ENCODE measurements around the gene ATP13A3. TPM values are rescaled to one million over a fixed set of nuclear protein-coding genes. Genes with fewer than 3 reads are reported as not detected.

The ATP13A3 gene
- total RNA-seq, 1 experiment from 2014 or later: 181 TPM

DNA sequence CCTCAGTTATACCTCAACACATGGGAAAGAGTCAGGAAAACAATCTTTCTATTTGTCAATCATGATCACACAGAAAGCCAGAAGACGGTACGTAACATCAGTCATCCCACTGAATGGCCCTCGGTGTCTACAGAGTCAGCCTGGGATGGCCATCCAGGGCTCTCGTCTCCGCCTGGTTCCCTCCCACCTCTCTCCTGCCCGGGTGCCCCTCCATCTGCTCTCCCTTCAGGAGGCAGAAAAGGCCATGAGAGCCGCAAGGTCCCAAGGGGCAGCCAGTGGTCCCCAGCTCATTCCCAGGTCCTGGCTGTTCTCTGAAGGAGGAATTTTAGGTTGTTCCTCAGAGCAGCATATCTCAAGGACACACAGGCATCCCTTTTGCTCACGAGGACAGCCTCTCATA is 112.9 kb downstream of the ATP13A3 start:
- intact Hi-C loops (cut with micrococcal nuclease; ENCODE audit: unreplicated experiment): no loop called here
- H3K27me3 ChIP-seq (replicated peaks; ENCODE audit: control insufficient read depth, insufficient read depth, low read length): no peaks in the 10 kb centered on the region
- peaks cover 8% of the 10 kb centered on the region for H3K4me1 Mint-ChIP-seq (ENCODE audit: low read depth, unreplicated experiment)

DNA sequence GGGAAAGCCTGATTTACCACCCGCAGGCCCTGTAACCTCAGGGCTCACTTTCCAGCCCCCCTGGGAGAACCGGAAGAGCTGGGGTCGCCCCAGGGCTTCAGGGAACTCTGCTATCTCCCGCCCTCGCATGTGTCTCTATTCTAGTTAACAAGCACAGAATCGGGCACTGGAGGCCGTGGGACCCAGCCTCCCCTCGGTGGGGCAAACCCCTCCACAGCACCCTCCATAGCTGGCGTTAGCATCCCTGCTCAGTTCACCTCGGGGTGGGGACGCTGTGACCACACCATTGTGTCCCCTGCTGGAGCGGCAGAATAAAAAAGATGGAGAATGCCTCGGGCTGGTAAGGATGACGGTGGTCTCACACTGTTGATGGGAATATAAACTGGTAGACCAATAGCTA is 113.8 kb downstream of the ATP13A3 start:
- intact Hi-C loops (cut with micrococcal nuclease; ENCODE audit: unreplicated experiment): no loop called here
- ChIA-PET POLR2A (no interaction called here), CTCF (no interaction called here)
- Histone ChIP-seq H3K4me3 (ENCODE audit: low read depth, low read length) (no peak overlapping the region), H3K27me3 (replicated peaks; ENCODE audit: control insufficient read depth, insufficient read depth, low read length) (no peaks in the 10 kb centered on the region), H3K36me3 (ENCODE audit: control insufficient read depth, insufficient read depth, low read length) (no peaks in the 10 kb centered on the region), H3K4me1 (peaks cover 8% of the 10 kb centered on the region; the same call in 1 of the 2 replicates), H3K9me3 (no peaks in the 10 kb centered on the region)
- no peak overlapping the region for H3K4me3 Mint-ChIP-seq (ENCODE audit: unreplicated experiment)
- BruUV-seq (replicated peaks): no TSS peak
- no peaks in the 10 kb centered on the region for H3K9me3 Mint-ChIP-seq (ENCODE audit: unreplicated experiment)
- peaks cover 8% of the 10 kb centered on the region for H3K4me1 Mint-ChIP-seq (ENCODE audit: low read depth, unreplicated experiment)
- no peaks in the 10 kb centered on the region for H3K36me3 Mint-ChIP-seq (ENCODE audit: insufficient read depth, unreplicated experiment)
- no peak overlapping the region for H3K27ac Mint-ChIP-seq (ENCODE audit: unreplicated experiment)
- H3K27me3 Mint-ChIP-seq (ENCODE audit: insufficient read depth, unreplicated experiment): no peaks in the 10 kb centered on the region
- TF ChIP-seq, protein P1, sequence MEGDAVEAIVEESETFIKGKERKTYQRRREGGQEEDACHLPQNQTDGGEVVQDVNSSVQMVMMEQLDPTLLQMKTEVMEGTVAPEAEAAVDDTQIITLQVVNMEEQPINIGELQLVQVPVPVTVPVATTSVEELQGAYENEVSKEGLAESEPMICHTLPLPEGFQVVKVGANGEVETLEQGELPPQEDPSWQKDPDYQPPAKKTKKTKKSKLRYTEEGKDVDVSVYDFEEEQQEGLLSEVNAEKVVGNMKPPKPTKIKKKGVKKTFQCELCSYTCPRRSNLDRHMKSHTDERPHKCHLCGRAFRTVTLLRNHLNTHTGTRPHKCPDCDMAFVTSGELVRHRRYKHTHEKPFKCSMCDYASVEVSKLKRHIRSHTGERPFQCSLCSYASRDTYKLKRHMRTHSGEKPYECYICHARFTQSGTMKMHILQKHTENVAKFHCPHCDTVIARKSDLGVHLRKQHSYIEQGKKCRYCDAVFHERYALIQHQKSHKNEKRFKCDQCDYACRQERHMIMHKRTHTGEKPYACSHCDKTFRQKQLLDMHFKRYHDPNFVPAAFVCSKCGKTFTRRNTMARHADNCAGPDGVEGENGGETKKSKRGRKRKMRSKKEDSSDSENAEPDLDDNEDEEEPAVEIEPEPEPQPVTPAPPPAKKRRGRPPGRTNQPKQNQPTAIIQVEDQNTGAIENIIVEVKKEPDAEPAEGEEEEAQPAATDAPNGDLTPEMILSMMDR (IDR thresholded peaks at IDR 0.05; ENCODE audit: insufficient read depth in 1 of 2, low read depth in 1 of 2, low read length in 1 of 2, severe bottlenecking in 1 of 2, unreplicated experiment in 1 of 2): no peak
- DNase-seq: no peak

More for the DNA sequence above, 112.9 kb downstream of the ATP13A3 start:
- Histone ChIP-seq H3K4me1 (peaks cover 8% of the 10 kb centered on the region; the same call in 1 of the 2 replicates), H3K4me3 (ENCODE audit: low read depth, low read length) (no peak overlapping the region), H3K9me3 (no peaks in the 10 kb centered on the region), H3K36me3 (ENCODE audit: control insufficient read depth, insufficient read depth, low read length) (no peaks in the 10 kb centered on the region)
- peak in 1 of 2 experiments; percentile 13 for DNase-seq
- no peak overlapping the region for H3K27ac Mint-ChIP-seq (ENCODE audit: unreplicated experiment)
- H3K9me3 Mint-ChIP-seq (ENCODE audit: unreplicated experiment): no peaks in the 10 kb centered on the region
- H3K36me3 Mint-ChIP-seq (ENCODE audit: insufficient read depth, unreplicated experiment): no peaks in the 10 kb centered on the region
- H3K27me3 Mint-ChIP-seq (ENCODE audit: insufficient read depth, unreplicated experiment): no peaks in the 10 kb centered on the region
- no peak overlapping the region for H3K4me3 Mint-ChIP-seq (ENCODE audit: unreplicated experiment)
- no TSS peak for BruUV-seq (replicated peaks)
- ChIA-PET CTCF (no interaction called here), POLR2A (no interaction called here)
- TF ChIP-seq, protein P1 (IDR thresholded peaks at IDR 0.05; ENCODE audit: insufficient read depth in 1 of 2, low read depth in 1 of 2, low read length in 1 of 2, severe bottlenecking in 1 of 2, unreplicated experiment in 1 of 2): no peak

DNA sequence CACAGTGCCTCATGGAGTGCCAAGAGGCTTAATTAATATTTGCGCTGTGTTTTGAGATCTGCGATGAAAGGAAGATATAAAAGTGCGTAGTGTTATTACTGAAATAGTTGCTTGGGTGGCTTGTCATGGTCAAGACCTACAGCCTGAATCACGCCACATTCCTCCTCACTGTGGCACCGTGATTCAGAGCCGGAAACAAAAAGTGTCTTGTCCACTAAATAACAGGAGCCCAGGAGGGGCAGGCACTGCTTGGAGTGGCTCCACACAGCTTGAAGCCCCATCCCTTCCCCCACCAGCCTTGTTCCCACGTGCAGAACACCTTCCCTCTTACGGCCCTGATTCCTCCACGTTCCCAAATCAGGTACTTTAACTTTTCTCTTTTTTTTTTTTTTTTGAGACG is 116.0 kb downstream of the ATP13A3 start:
- no TSS peak for BruUV-seq (replicated peaks)
- intact Hi-C loops (cut with micrococcal nuclease; ENCODE audit: unreplicated experiment): no loop called here
- POLR2A ChIA-PET: no interaction called here
- H3K27ac Mint-ChIP-seq (ENCODE audit: unreplicated experiment): no peak overlapping the region
- H3K4me3 Mint-ChIP-seq (ENCODE audit: unreplicated experiment): no peak overlapping the region
- CTCF ChIA-PET: no interaction called here
- H3K4me1 Mint-ChIP-seq (ENCODE audit: low read depth, unreplicated experiment): peaks cover 8% of the 10 kb centered on the region
- Histone ChIP-seq H3K4me3 (ENCODE audit: low read depth, low read length) (no peak overlapping the region), H3K27me3 (replicated peaks; ENCODE audit: control insufficient read depth, insufficient read depth, low read length) (no peaks in the 10 kb centered on the region), H3K36me3 (ENCODE audit: control insufficient read depth, insufficient read depth, low read length) (no peaks in the 10 kb centered on the region), H3K4me1 (peaks cover 8% of the 10 kb centered on the region; the same call in 1 of the 2 replicates), H3K9me3 (no peaks in the 10 kb centered on the region)
- TF ChIP-seq, protein P1 (IDR thresholded peaks at IDR 0.05; ENCODE audit: insufficient read depth in 1 of 2, low read depth in 1 of 2, low read length in 1 of 2, severe bottlenecking in 1 of 2, unreplicated experiment in 1 of 2): no peak
- H3K36me3 Mint-ChIP-seq (ENCODE audit: insufficient read depth, unreplicated experiment): no peaks in the 10 kb centered on the region
- no peaks in the 10 kb centered on the region for H3K9me3 Mint-ChIP-seq (ENCODE audit: unreplicated experiment)
- H3K27me3 Mint-ChIP-seq (ENCODE audit: insufficient read depth, unreplicated experiment): no peaks in the 10 kb centered on the region
- peak in 1 of 2 experiments; percentile 3 for DNase-seq
